Glutamatergic neuron (in vitro differentiated cells): ENCODE data around the gene ASPSCR1. TPM values are rescaled to one million over a fixed set of nuclear protein-coding genes. Genes with fewer than 3 reads are reported as not detected.

Source experiments
- DNase-seq: peaks from one replicate; pipeline ENCODE4 v3.0.0; 2022
- H3K27ac Mint-ChIP-seq: one replicate; pipeline ENCODE4 v1.8.0; 2020; ENCODE audit warnings: mild to moderate bottlenecking, mixed read lengths, inconsistent platforms; ENCODE audit not compliant: unreplicated experiment
- H3K27me3 Mint-ChIP-seq: one replicate; pipeline ENCODE4 v1.8.0; 2020; ENCODE audit warnings: mild to moderate bottlenecking, moderate library complexity, mixed read lengths, inconsistent platforms; ENCODE audit not compliant: unreplicated experiment
- H3K36me3 Mint-ChIP-seq: one replicate; pipeline ENCODE4 v1.8.0; 2020; ENCODE audit warnings: mild to moderate bottlenecking, mixed read lengths, inconsistent platforms; ENCODE audit not compliant: unreplicated experiment
- H3K4me1 Mint-ChIP-seq: one replicate; pipeline ENCODE4 v1.8.0; 2020; ENCODE audit warnings: mild to moderate bottlenecking, low read depth, mixed read lengths, inconsistent platforms; ENCODE audit not compliant: unreplicated experiment
- H3K4me3 Mint-ChIP-seq: one replicate; pipeline ENCODE4 v1.8.0; 2020; ENCODE audit warnings: mild to moderate bottlenecking, mixed read lengths, inconsistent platforms; ENCODE audit not compliant: unreplicated experiment
- H3K9me3 Mint-ChIP-seq: one replicate; pipeline ENCODE4 v1.8.0; 2020; ENCODE audit warnings: mild to moderate bottlenecking, moderate library complexity, mixed read lengths, inconsistent platforms; ENCODE audit not compliant: unreplicated experiment
- total RNA-seq: library from RNA; stranded (reverse); fragmentation: NEBNext Ultra II Directional; extraction: Animal tissue kit (Norgen Biotek cat#: 25700); gene quantifications from one replicate; pipeline ENCODE4 v1.2.1, GENCODE V29; 2021; ENCODE audit not compliant: unreplicated experiment
- TF ChIP-seq, protein P1 (sequence below): fragments of 200-600 bp; sonication (generic); IDR thresholded peaks from one replicate; pipeline ENCODE4 v1.5.0; 2021; ENCODE audit not compliant: partially characterized antibody, unreplicated experiment

Gene ASPSCR1
- total RNA-seq, 1 donor from 2014 or later = 51.7 TPM

DNA sequence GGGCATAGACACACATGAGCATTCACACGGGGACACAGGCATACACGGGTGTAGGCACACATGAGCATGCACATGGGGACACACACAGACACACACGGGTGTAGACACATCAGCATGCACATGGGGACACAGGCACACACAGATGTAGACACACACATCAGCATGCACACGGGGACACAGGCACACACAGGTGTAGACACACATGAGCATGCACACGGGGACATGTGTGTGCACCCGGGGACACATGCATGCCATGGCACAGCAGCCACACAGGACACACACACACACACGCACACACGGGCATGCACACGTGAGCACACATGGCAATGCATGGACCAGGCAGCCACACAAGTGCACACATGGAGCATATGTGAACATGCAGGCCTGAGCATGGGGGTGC is 65.2 kb downstream of the ASPSCR1 start:
- H3K27me3 Mint-ChIP-seq = peaks cover 10% of the 10 kb centered on the region
- H3K4me3 Mint-ChIP-seq = no peak overlapping the region
- no peak overlapping the region for H3K27ac Mint-ChIP-seq
- no peak for DNase-seq
- no peaks in the 10 kb centered on the region for H3K36me3 Mint-ChIP-seq
- H3K4me1 Mint-ChIP-seq = peaks cover 6% of the 10 kb centered on the region
- H3K9me3 Mint-ChIP-seq = peaks cover 4% of the 10 kb centered on the region
- TF ChIP-seq, protein P1, sequence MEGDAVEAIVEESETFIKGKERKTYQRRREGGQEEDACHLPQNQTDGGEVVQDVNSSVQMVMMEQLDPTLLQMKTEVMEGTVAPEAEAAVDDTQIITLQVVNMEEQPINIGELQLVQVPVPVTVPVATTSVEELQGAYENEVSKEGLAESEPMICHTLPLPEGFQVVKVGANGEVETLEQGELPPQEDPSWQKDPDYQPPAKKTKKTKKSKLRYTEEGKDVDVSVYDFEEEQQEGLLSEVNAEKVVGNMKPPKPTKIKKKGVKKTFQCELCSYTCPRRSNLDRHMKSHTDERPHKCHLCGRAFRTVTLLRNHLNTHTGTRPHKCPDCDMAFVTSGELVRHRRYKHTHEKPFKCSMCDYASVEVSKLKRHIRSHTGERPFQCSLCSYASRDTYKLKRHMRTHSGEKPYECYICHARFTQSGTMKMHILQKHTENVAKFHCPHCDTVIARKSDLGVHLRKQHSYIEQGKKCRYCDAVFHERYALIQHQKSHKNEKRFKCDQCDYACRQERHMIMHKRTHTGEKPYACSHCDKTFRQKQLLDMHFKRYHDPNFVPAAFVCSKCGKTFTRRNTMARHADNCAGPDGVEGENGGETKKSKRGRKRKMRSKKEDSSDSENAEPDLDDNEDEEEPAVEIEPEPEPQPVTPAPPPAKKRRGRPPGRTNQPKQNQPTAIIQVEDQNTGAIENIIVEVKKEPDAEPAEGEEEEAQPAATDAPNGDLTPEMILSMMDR = no peak

DNA sequence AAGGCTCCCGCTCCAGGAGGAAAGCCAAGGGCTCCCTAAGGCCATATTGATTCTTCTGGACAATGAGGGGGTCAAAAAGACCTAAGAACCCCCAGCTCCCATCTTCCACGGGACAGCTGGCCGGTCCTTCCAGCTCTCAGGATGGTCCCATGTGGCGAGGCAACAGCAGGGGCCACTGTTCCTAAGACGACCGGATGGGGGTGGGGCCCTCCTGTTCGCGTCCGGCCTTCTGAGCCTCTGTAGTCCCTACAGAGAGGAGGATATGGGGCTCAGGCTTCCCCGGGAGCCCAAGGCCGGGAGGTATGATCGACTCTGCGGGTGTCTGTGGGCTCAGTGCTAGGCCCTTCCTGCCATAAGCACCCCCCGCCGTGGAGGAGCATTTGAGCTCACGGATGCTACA is 66.1 kb downstream of the ASPSCR1 start:
- Mint-ChIP-seq H3K4me3 (no peak overlapping the region), H3K27me3 (peaks cover 10% of the 10 kb centered on the region), H3K36me3 (no peaks in the 10 kb centered on the region), H3K9me3 (peaks cover 3% of the 10 kb centered on the region), H3K4me1 (peaks cover 2% of the 10 kb centered on the region), H3K27ac (no peak overlapping the region)
- no peak for DNase-seq
- TF ChIP-seq, protein P1 = no peak

DNA sequence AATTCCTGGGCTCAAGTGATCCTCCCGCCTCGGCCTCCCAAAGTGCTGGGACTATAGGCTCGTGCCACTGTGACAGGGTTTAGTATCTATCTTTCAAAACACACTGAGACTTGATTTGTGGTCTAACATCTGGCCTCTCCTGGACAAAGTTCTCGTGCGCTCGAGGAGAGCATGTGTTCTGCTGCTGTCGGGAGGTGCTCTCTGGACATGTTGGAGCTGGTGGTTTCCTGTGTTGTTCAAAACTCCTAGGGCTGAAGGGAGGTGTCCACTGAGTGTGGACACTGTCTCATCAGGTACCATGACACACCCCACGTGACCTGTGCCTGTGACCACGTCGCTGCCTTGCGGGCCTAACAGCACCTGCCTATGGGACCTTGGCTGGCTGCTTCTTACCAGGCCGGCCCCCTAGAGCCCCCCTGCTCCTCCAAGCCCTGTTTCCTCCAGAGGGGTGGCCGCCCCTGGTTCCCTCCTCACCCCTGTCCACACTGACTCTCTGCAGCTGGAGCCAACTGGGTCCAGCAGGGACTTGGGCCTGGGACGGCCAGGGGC is 68.6 kb downstream of the ASPSCR1 start:
- TF ChIP-seq, protein P1 = no peak
- H3K27ac Mint-ChIP-seq = no peak overlapping the region
- H3K4me3 Mint-ChIP-seq = no peak overlapping the region
- H3K36me3 Mint-ChIP-seq = no peaks in the 10 kb centered on the region
- peaks cover 3% of the 10 kb centered on the region for H3K9me3 Mint-ChIP-seq
- peaks cover 7% of the 10 kb centered on the region for H3K27me3 Mint-ChIP-seq
- peaks cover 2% of the 10 kb centered on the region for H3K4me1 Mint-ChIP-seq
- DNase-seq = no peak

DNA sequence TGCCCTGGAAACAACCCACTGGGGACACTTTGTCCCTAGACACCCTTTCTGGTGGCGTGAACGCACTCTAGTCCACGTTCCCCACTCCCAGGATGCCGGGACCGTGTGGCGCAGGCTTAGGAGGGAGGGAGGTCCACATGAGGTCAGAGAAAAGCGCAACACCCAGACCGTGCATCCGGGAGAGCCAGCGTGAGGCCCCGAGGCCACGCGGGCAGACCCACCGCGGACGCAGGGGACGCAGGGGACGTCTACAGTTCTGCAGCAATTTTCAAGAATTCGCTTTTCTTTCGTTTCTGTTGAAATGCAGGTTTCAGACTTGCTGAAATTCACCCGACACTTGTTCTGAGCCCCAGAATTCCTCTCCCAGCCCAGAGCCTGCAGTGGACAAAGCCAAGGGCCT is 69.5 kb downstream of the ASPSCR1 start:
- H3K27ac Mint-ChIP-seq = no peak overlapping the region
- no peak for DNase-seq
- H3K9me3 Mint-ChIP-seq = no peaks in the 10 kb centered on the region
- no peaks in the 10 kb centered on the region for H3K36me3 Mint-ChIP-seq
- peaks cover 1% of the 10 kb centered on the region for H3K27me3 Mint-ChIP-seq
- TF ChIP-seq, protein P1 = no peak
- H3K4me1 Mint-ChIP-seq = peaks cover 2% of the 10 kb centered on the region
- no peak overlapping the region for H3K4me3 Mint-ChIP-seq

DNA sequence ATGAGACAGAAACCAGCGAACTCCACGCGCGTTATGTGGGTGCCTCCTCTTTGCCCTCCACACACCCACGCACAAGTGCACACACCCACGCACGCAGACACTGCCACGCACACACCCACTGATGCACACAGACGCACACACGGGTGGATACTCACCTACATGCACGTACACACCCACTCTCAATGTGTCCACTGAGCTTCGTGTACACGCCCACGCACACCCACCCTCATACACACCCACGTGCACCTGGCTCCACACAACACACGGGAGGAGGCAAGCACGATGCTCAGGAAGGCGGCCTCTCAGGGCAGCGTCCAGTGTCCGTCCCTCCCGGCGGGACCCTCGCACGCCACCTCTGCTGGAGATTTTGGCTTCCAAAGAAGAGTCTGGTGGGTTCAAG is 70.0 kb downstream of the ASPSCR1 start:
- Mint-ChIP-seq H3K4me3 (no peak overlapping the region), H3K27ac (no peak overlapping the region), H3K9me3 (no peaks in the 10 kb centered on the region), H3K4me1 (peaks cover 2% of the 10 kb centered on the region), H3K27me3 (peaks cover 1% of the 10 kb centered on the region), H3K36me3 (no peaks in the 10 kb centered on the region)
- TF ChIP-seq, protein P1 = no peak
- no peak for DNase-seq
